GM19099 (cell line): ENCODE measurements around the gene ITIH5.

ENCODE experiments used
- POLR2A ChIP-seq: IDR thresholded peaks from 3 replicates; pipeline ENCODE4 v1.6.1; 2011; ENCODE audit warnings: low read depth; ENCODE audit not compliant: insufficient read length; ENCODE audit errors: extremely low read depth

ITIH5 gene

DNA sequence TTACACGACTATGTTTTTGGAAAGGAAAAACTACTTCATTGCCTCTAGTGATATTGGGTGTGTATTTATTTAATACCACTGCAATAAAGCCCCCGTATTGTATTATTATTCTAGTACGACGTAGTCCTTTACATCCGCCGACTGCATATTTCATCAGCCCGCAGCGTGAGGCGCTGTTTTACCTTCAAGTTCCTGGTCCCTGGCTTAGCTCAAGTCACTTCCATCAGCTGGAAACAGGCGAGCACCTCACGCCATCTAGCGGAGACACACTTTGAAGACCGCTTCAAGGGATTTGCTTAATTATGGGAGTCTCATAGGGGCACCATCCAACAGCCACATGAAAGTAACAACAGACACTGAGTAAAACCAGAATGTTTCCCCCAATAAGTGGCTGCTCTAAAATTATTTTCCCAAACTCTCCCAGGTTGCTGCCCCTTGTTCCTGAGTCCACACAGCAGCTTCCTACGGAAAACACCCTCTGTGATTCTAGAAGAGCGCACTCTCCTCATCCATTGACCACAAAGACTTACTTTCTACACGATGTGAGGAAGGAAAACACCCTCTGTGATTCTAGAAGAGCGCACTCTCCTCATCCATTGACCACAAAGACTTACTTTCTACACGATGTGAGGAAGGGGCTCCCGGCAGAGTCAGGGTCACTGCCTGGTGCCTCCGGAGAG is 20.6 kb upstream of the ITIH5 start:
- no peak for TF ChIP-seq POLR2A

- TF ChIP-seq POLR2A: no peak
Measured at GRCh38 chr10:7686351-7687171, 19.8 kb upstream of the ITIH5 start.

DNA sequence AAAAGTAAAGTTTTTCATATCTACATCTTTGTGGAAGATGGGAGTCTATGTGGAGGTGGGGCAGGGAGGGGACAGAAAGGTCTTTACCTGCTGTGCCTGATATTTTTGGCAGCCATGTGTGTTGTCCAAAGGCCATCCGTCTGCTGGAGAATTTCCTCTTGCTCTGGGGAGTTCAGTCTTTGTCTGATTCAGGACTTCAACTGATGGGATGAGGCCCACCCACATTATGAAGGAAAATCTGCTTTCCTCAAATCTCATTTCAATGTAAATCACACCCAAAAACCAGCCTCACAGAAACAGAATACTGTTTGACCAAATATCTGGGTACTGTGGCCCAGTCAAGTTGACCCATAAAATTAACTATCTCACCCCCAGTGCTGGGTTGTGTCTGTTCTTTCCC is 12.5 kb upstream of the ITIH5 start:
- TF ChIP-seq POLR2A: no peak

DNA sequence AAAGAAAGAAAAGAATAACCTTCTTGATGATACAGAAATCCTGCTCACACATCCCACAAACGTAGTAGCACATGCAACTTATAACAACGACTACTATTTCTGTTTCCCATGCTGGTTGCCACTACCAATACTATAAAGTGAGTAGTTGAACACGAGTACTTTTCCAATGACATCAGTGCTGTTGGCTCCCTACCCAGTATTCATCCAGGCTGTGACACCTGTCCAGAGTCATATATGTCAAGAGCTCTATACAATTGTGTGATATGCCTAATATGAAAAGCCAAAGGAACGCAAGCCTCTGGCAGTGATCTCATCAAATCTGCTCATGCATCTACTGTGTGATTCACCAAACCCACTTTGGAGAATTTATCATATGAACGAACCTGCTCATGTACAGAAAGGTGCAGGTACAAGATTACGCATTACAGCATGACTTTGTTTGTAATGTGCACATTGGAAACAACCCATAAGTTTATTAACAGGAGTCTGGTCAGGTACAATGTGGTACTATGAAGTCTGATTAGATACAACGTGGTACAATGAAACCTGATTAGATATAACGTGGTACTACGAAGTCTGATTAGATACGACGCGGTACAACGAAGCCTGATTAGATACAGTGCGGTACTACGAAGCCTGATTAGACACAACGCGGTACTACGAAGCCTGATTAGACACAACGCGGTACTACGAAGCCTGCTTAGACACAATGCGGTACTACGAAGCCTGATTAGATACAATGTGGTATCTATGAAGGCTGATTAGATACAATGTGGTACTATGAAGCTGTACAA is 5.8 kb upstream of the ITIH5 start:
- TF ChIP-seq POLR2A: no peak

DNA sequence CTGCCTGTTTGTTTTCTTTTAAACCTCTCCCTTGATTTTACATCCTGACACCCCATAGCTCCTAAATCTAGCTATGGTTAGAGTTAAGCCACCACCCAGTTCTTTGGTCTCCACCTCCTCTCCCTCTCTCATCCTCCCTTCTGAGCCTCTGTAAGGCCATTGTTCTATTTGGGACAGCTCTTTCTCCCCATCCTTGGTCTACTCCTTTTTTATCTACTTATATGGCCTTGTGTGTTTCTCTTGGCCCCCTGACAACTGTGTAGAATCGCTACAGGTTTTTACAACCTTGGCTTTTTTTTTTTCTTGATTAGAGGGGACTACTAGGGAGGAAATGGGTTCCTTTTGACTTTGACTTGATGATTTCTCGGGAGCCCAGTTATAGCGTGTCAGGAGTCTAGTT is 3.4 kb upstream of the ITIH5 start:
- no peak for TF ChIP-seq POLR2A

GRCh38 chr10:7667262-7668141 is 736 bp upstream of the ITIH5 start:
- TF ChIP-seq POLR2A: no peak

DNA sequence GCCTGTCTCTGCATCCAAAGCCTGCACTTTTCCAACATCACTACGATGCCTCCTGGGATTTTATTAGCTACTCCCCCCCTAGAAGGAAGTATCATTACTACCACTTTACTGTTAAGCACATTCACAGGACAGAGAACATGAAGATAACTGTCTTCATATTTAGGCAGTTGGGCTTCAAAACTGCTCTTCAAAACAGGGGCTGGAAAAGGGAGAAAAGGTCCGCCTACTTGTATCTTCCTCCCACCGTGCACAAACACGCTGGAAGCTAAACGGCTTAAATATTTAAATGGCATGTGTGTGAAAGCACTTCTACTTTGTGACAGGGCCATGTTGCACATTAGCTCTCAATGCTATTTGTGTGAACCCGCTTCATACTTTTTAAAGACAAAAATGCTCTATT is 999 bp downstream of the ITIH5 start:
- no peak for TF ChIP-seq POLR2A

DNA sequence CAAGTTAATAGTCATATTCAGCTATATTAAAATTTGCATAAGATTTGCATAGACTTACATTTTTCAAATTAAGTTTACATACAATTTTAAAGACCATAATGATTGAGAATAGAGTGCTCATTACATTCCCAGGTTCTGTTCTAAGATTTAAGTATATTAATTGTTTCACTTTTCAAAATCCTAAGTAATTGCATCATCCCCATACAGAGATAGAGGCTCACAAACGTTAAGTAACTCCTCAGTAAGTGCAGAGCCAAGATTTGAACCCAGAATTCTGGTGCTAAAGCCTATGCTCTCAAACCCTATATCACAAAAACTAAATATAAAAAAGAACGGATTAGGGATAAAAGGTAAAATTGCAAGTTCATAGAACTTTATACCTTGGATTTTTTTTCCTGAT is 2.1 kb downstream of the ITIH5 start:
- no peak for TF ChIP-seq POLR2A

GRCh38 chr10:7662522-7662921 is 4.2 kb downstream of the ITIH5 start:
- no peak for TF ChIP-seq POLR2A

DNA sequence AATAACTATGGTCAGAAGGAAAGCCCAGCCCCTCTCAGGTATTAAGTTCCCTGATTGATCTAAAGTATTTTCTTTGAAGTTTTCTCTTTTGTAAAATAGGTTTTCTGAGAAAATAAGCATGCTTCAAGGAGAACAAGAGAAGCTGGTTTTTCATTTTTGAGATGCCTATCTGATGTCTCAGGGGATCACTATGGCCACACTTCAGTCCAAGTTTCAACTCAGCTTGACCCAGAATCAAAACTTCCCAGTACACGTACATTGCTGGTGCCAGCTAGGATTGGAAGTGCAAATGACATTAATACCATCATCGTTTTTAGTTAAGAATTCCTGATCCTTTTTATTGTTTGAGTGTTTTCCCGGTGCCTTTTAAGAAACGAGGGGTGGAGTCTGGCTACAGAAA is 7.2 kb downstream of the ITIH5 start:
- no peak for TF ChIP-seq POLR2A

GRCh38 chr10:7657552-7657951 is 9.2 kb downstream of the ITIH5 start:
- no peak for TF ChIP-seq POLR2A

GRCh38 chr10:7651853-7652470 is 14.8 kb downstream of the ITIH5 start:
- TF ChIP-seq POLR2A: no peak

GRCh38 chr10:7649673-7650300 is 17.0 kb downstream of the ITIH5 start:
- no peak for TF ChIP-seq POLR2A

DNA sequence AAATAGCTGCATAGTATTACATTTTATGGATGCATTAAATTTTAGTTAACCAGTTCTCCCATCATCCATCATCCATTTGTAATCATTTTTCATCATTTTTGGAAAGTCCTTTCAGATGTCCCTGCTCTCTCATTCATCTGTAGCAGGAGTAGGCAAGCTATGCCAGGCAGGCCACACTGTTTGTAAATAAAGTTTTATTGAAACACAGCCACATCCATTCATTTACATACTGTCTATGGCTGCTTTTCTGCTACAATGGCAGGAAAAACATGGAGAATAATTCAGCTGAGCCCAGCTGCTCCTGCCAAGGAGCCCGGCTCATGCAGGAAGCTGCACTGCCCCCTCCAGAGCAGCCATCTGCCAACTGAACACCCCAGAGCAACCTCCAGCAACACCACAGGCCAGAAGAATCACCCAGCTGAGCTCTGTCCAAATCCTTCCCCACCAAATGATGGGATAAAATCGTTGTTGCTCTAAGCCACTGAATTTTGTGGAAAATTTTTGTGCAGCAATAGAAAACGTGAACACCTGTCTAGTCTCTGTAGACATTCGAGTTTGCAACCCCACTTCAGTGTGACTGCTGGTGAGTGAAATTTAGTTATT is 19.6 kb downstream of the ITIH5 start:
- no peak for TF ChIP-seq POLR2A

GRCh38 chr10:7642491-7643011 is 24.2 kb downstream of the ITIH5 start:
- no peak for TF ChIP-seq POLR2A
